GM13976 (cell line): ENCODE measurements around the gene NCR1.
"Not testable (repeated sequence)": the region's sequence is repeated elsewhere in the genome, so short reads cannot be mapped to it uniquely, and the experiment has no call there.

ENCODE experiments used
- DNase-seq: peaks from one replicate; pipeline ENCODE4 v3.0.0; 2012; ENCODE audit warnings: low spot score
- in situ Hi-C: fragments of 300-500 bp; cut with MboI; formaldehyde crosslinking; loops from one replicate; pipeline ENCODE4 v1.12.0; 2022; ENCODE audit warnings: low sequenced_read_pairs, mixed read lengths, inconsistent platforms; ENCODE audit not compliant: unreplicated experiment
- TF ChIP-seq, protein P1 (sequence below): IDR thresholded peaks from 2 replicates; pipeline ENCODE4 v1.5.1; 2012; ENCODE audit warnings: borderline replicate concordance, mild to moderate bottlenecking; ENCODE audit not compliant: insufficient read depth; ENCODE audit errors: extremely low read depth, missing control alignments, control extremely low read depth

The NCR1 gene

DNA sequence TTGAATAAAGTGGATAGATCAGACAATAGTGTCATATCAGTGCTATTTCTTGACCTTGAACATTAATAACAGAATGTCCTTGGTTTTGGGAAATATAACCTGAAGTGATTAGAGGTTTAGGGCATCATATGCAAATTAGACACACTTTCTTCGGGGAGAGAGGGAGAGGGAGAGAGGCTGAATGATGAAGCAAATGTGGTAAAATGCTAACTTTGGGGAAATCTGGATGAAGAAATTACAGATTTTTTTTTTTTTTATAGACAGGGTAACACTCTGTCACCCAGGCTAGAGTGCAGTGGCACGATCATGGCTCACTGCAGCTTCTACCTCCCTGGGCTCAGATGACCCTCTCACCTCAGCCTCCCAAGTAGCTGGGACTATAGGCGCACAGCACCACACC is 3.9 kb upstream of the NCR1 start:
- TF ChIP-seq, protein P1, sequence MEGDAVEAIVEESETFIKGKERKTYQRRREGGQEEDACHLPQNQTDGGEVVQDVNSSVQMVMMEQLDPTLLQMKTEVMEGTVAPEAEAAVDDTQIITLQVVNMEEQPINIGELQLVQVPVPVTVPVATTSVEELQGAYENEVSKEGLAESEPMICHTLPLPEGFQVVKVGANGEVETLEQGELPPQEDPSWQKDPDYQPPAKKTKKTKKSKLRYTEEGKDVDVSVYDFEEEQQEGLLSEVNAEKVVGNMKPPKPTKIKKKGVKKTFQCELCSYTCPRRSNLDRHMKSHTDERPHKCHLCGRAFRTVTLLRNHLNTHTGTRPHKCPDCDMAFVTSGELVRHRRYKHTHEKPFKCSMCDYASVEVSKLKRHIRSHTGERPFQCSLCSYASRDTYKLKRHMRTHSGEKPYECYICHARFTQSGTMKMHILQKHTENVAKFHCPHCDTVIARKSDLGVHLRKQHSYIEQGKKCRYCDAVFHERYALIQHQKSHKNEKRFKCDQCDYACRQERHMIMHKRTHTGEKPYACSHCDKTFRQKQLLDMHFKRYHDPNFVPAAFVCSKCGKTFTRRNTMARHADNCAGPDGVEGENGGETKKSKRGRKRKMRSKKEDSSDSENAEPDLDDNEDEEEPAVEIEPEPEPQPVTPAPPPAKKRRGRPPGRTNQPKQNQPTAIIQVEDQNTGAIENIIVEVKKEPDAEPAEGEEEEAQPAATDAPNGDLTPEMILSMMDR, result no peak

DNA sequence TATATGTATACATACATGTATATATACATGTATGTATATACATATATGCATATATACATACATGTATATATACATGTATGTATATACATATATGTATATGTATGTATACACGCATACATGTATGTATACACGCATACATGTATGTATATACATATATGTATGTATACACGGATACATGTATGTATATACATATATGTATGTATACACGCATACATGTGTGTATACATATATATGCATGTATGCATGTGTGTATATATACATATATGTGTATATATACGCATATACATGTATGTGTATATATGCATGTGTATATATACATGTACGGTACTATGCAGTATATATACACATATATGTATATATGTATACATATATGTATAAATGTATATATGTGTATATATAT is 2.6 kb upstream of the NCR1 start:
- in situ Hi-C loops, result loop anchor here (25.0 kb wide), 1 partner anchor 416 kb away; no protein-coding TSS in a partner anchor
- TF ChIP-seq, protein P1, result no peak
- DNase-seq, result no peak

More for the DNA sequence above, 3.9 kb upstream of the NCR1 start:
- DNase-seq, result no peak
- in situ Hi-C loops, result loop anchor here (25.0 kb wide), 1 partner anchor 415 kb away; no protein-coding TSS in a partner anchor

DNA sequence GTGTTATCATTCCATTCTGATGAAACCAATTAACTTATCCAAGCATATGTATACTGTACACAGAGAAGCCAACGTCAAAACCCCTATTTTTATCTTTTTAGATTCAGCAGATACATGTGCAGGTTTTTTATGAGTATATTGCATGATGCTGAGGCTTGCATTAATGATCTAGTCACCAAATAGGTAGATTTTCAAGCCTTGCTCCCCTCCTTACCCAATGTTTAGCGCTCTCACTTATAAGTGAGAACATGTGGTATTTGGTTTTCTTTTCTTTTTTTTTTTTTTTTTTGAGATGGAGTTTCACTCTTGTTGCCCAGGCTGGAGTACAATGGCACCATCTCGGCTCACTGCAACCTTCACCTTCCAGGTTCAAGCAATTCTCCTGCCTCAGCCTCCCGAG is 1.7 kb upstream of the NCR1 start:
- in situ Hi-C loops, result loop anchor here (25.0 kb wide), 1 partner anchor 417 kb away; no protein-coding TSS in a partner anchor
- DNase-seq, result not testable (repeated sequence)

DNA sequence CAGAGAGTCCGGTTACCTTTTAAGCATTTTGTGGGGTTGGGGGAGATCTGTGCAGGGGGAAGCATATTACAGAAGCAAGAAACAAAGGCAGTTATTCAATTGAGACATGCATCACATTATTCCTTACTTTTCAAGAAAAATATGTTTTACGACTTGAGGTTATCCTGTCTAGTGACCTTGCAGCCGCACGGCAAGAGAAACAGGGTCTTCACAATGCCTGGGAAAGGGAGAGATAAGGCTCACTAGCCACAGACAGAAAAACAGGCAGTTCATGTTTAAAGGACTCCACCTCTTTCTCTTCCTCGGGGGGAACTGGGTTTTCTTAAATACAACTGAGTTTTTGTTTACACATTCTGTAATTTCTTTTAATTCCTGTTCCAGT is 536 bp upstream of the NCR1 start:
- TF ChIP-seq, protein P1, result no peak
- in situ Hi-C loops, result loop anchor here (25.0 kb wide), 1 partner anchor 418 kb away; no protein-coding TSS in a partner anchor
- no peak for DNase-seq

DNA sequence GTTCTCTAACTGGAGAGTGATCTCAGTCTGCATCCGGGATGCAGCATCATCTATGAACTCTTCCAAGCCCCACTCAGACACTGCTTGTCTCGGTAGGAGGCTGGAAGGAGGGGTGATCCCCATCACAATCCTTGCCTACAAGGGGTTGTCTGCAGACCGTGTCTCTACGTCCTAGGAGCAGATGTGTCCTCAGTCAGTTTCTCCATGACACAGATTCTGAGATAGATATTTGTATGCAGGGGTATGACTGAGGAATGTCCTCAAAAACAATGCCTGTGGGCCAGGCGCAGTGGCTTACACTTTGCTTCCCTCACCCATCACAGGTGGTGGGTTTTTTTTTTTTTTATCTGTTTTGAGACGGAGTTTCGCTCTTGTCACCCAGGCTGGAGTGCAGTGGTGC is 871 bp downstream of the NCR1 start:
- TF ChIP-seq, protein P1, result no peak
- in situ Hi-C loops, result loop anchor here (25.0 kb wide), 1 partner anchor 420 kb away; no protein-coding TSS in a partner anchor

DNA sequence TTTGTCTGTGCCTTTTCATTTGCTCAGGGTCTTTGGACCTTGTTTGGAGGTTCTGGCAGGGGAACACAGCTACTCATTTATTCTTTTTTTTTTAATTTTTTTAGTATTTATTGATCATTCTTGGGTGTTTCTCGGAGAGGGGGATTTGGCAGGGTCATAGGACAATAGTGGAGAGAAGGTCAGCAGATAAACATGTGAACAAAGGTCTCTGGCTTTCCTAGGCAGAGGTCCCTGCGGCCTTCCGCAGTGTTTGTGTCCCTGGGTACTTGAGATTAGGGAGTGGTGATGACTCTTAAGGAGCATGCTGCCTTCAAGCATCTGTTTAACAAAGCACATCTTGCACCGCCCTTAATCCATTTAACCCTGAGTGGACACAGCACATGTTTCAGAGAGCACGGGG is 2.0 kb downstream of the NCR1 start:
- in situ Hi-C loops, result loop anchor here (25.0 kb wide), 1 partner anchor 421 kb away; no protein-coding TSS in a partner anchor
- DNase-seq, result not testable (repeated sequence)

More for the DNA sequence above, 871 bp downstream of the NCR1 start:
- no peak for DNase-seq

DNA sequence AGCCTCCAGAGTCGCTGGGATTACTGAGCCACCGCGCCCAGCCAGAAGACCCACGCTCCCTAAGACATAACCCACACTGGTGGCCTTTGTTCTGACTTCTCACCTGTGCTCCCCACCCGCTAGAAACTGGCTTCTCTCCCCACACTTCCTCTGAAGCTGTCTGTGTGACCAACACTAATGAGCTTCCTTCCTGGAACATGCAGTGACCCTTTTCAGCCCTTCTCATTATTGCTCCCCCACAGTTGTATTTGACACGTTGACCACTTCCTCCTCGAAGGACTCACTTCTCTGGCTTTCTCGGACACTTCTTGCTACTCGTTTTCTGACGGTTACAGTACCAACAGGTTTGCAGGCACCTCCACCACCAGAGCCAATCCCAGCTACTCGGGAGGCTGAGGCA is 10.9 kb downstream of the NCR1 start:
- TF ChIP-seq, protein P1, result no peak
- DNase-seq, result peak; percentile 55
- in situ Hi-C loops, result loop anchor here (25.0 kb wide), 1 partner anchor 430 kb away; no protein-coding TSS in a partner anchor

DNA sequence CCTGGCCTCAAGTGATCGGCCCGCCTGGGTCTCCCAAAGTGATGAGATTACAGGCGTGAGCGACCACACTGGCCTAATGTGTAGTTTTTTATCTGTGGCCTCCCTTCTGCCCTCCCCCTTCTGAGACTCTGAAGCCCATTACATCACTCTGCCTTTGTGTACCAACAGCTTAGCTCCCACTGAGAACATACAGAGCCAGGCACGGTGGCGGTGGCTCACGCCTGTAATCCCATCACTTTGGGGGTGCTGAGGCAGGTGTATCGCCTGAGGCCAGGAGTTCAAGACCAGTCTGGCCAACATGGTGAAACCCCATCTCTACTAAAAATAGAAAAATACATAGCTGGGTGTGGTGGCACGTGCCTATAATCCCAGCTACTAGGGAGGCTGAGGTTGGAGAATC is 12.6 kb downstream of the NCR1 start:
- DNase-seq, result no peak
- in situ Hi-C loops, result loop anchor here (25.0 kb wide), 1 partner anchor 431 kb away; no protein-coding TSS in a partner anchor
- TF ChIP-seq, protein P1, result no peak

DNA sequence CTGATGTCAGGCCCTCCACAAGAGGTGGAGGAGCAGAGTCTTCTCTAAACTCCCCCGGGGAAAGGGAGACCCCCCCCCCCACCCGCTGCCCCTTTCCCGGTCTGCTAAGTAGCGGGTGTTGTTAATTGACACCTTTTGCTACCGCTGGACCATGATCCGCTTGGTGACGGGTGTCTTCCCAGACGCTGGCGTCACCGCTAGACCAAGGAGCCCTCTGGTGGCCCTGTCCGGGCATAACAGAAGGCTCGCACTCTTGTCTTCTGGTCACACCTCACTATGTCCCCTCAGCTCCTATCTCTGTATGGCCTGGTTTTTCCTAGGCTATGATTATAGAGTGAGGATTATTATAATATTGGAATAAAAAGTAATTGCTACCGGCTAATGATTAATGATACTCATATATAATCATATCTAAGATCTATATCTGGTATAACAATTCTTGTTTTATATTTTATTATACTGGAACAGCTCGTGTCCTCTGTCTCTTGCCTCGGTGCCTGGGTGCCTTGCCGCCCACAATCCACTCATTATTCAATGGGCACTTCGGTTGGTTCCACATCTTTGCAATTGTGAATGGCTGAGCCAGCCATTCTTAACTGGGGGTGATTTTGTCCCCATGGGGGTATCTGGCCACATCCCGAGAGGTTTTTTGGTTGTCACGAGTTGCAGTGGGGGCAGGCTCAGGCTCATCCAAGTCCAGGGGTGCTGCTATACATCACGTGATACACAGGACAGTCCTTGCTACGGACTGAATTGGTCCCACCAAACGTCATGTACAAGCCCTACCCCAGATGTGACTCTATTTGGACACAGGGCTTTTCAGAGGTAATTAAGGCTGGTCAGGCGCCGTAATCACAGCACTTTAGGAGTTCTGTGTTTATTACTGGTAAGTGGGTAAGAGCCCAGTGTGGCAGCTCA is 14.0 kb downstream of the NCR1 start:
- in situ Hi-C loops, result loop anchor here (25.0 kb wide), 1 partner anchor 433 kb away; no protein-coding TSS in a partner anchor
- not testable (repeated sequence) for DNase-seq
